Measurements from ENCODE around the gene TTC9. TPM values are rescaled to one million over a fixed set of nuclear protein-coding genes. Genes with fewer than 3 reads are reported as not detected.
A peak's percentile ranks its signal among the peaks of the same experiment; 100 is the strongest.

TTC9 gene
- total RNA-seq, 2 donors from 2014 or later: 1.5 to 1.6 TPM

- no peaks in the 10 kb centered on the region for H3K36me3 Mint-ChIP-seq
- no peak overlapping the region for H3K4me3 Mint-ChIP-seq
- H3K27ac Mint-ChIP-seq: no peak overlapping the region
- H3K4me1 Mint-ChIP-seq (ENCODE audit: low read depth in 2 of 2): peaks cover 3 to 6% of the 10 kb centered on the region in 2 donors
- DNase-seq (ENCODE audit: low spot score): no peak
- peaks cover 15 to 18% of the 10 kb centered on the region in 2 donors for H3K27me3 Mint-ChIP-seq
- no peaks in the 10 kb centered on the region for H3K9me3 Mint-ChIP-seq
- no peak for ATAC-seq
Observed at GRCh38 chr14:70718383-70719118, 76.8 kb downstream of the TTC9 start.

- ATAC-seq (no peak), DNase-seq (ENCODE audit: low spot score) (no peak)
- peaks cover 0 to 9% of the 10 kb centered on the region in 2 donors for H3K27me3 Mint-ChIP-seq
- H3K4me1 Mint-ChIP-seq (ENCODE audit: low read depth in 2 of 2): no peaks in the 10 kb centered on the region
- no peaks in the 10 kb centered on the region for H3K9me3 Mint-ChIP-seq
- H3K27ac Mint-ChIP-seq: no peak overlapping the region
- H3K4me3 Mint-ChIP-seq: no peak overlapping the region
- no peaks in the 10 kb centered on the region for H3K36me3 Mint-ChIP-seq
Observed at GRCh38 chr14:70721542-70721941, 79.8 kb downstream of the TTC9 start.

- ATAC-seq: no peak
- no peaks in the 10 kb centered on the region for H3K36me3 Mint-ChIP-seq
- H3K27me3 Mint-ChIP-seq: peaks cover 0 to 4% of the 10 kb centered on the region in 2 donors
- H3K9me3 Mint-ChIP-seq: no peaks in the 10 kb centered on the region
- no peaks in the 10 kb centered on the region for H3K4me1 Mint-ChIP-seq (ENCODE audit: low read depth in 2 of 2)
- H3K4me3 Mint-ChIP-seq: no peak overlapping the region
- no peak overlapping the region for H3K27ac Mint-ChIP-seq
- DNase-seq (ENCODE audit: low spot score): no peak
Observed at GRCh38 chr14:70722418-70722817, 80.7 kb downstream of the TTC9 start.

- Mint-ChIP-seq H3K4me1 (ENCODE audit: low read depth in 2 of 2) (no peaks in the 10 kb centered on the region), H3K27ac (no peak overlapping the region), H3K9me3 (no peaks in the 10 kb centered on the region), H3K27me3 (peaks cover 0 to 4% of the 10 kb centered on the region in 2 donors), H3K36me3 (no peaks in the 10 kb centered on the region), H3K4me3 (no peak overlapping the region)
- DNase-seq (ENCODE audit: low spot score) (peak; percentile 10), ATAC-seq (no peak)
Observed at GRCh38 chr14:70723276-70723675, 81.6 kb downstream of the TTC9 start.

GRCh38 chr14:70724110-70724509, 82.4 kb downstream of the TTC9 start:
- no peaks in the 10 kb centered on the region for H3K36me3 Mint-ChIP-seq
- H3K4me3 Mint-ChIP-seq: no peak overlapping the region
- no peak overlapping the region for H3K27ac Mint-ChIP-seq
- peak; percentile 29 for DNase-seq (ENCODE audit: low spot score)
- no peak for ATAC-seq
- no peaks in the 10 kb centered on the region for H3K4me1 Mint-ChIP-seq (ENCODE audit: low read depth in 2 of 2)
- H3K27me3 Mint-ChIP-seq: peaks cover 0 to 4% of the 10 kb centered on the region in 2 donors
- no peaks in the 10 kb centered on the region for H3K9me3 Mint-ChIP-seq

- Mint-ChIP-seq H3K27me3 (peaks cover 0 to 4% of the 10 kb centered on the region in 2 donors), H3K4me1 (ENCODE audit: low read depth in 2 of 2) (no peaks in the 10 kb centered on the region), H3K9me3 (no peaks in the 10 kb centered on the region), H3K4me3 (no peak overlapping the region), H3K27ac (no peak overlapping the region), H3K36me3 (no peaks in the 10 kb centered on the region)
- ATAC-seq: no peak
- DNase-seq (ENCODE audit: low spot score): peak; percentile 18
Observed at GRCh38 chr14:70724944-70725343, 83.2 kb downstream of the TTC9 start.

Other genes with a start within 250 kb of the TTC9 start
- 10 to 100 TPM in 1 of 2 donors, 1 to 10 TPM in 1; 4.9 to 10.8 TPM for gene SYNJ2BP, start 224.8 kb upstream of the TTC9 start, total RNA-seq
- gene ADAM21, start 189.7 kb upstream of the TTC9 start, total RNA-seq: under 1 TPM in 1 of 2 donors, not detected in 1; 0.10 TPM
- gene ADAM20, start 106.9 kb upstream of the TTC9 start, total RNA-seq: under 1 TPM; 0.78 to 0.84 TPM
- gene MED6, start 41.3 kb upstream of the TTC9 start, total RNA-seq: 10 to 100 TPM; 60.0 to 66.8 TPM
- 10 to 100 TPM in 1 of 2 donors, 1 to 10 TPM in 1; 4.2 to 13.7 TPM for gene MAP3K9, start 167.6 kb downstream of the TTC9 start, total RNA-seq

Data from natural killer cell treated with Interleukin-12 subunit alpha and Interleukin-12 subunit beta and Interleukin-15 and Interleukin-18, amount 100 ng/mL, for 72 hours (primary cell).